Fibroblast of lung (primary cell): ENCODE results near the gene CPNE4.

Experiments used
- CTCF ChIP-seq, 2 donors: IDR thresholded peaks in 1 of 2; conservative IDR thresholded peaks in 1 of 2; 1 replicate in 1 of 2; 2 replicates in 1 of 2; pipeline ENCODE4 v1.5.1; 2011 to 2012; ENCODE audit warnings: low read length in 2 of 2, control low read depth in 1 of 2, inconsistent platforms in 1 of 2, low read depth in 1 of 2, mild to moderate bottlenecking in 1 of 2
- EZH2 ChIP-seq: IDR thresholded peaks from 2 replicates; pipeline ENCODE4 v1.5.1; 2012; ENCODE audit warnings: low read length, control low read depth, mild to moderate bottlenecking; ENCODE audit errors: missing control alignments

GRCh38 chr3:132007617-132008016 is 27.2 kb downstream of the CPNE4 start:
- no peak for TF ChIP-seq CTCF (conservative IDR thresholded peaks at IDR 0.05 in 1 of 2, IDR thresholded peaks at IDR 0.05 in 1 of 2; ENCODE audit: low read depth in 1 of 2, low read length in 2 of 2)
- TF ChIP-seq EZH2: no peak
